ENCODE measurements around the gene ACOT13. TPM values are rescaled to one million over a fixed set of nuclear protein-coding genes. Genes with fewer than 3 reads are reported as not detected.

ACOT13 gene
- total RNA-seq, 4 donors from 2014 or later: 3.4 to 8.9 (median 6.8) TPM

Other genes with a start within 250 kb of the ACOT13 start
- 1 to 10 TPM; 3.8 to 7.8 (median 5.6) TPM for gene GPLD1, start 177.5 kb upstream of the ACOT13 start, total RNA-seq
- 1 to 10 TPM; 1.5 to 3.4 (median 3.1) TPM for gene ALDH5A1, start 172.1 kb upstream of the ACOT13 start, total RNA-seq
- under 1 TPM in 1 of 4 donors, not detected in 3; 0.27 TPM for gene KIAA0319, start 20.9 kb upstream of the ACOT13 start, total RNA-seq
- 10 to 100 TPM; 29.2 to 53.1 (median 42.2) TPM for gene TDP2, start 178 bp upstream of the ACOT13 start, total RNA-seq
- gene C6orf62, start 52.1 kb downstream of the ACOT13 start, total RNA-seq: 10 to 100 TPM; 32.8 to 65.8 (median 45.2) TPM
- gene GMNN, start 107.9 kb downstream of the ACOT13 start, total RNA-seq: 1 to 10 TPM; 2.7 to 9.7 (median 4.0) TPM
- gene ARMH2, start 131.8 kb downstream of the ACOT13 start, total RNA-seq: under 1 TPM in 1 of 4 donors, not detected in 3; 0.54 TPM

Data from gastroesophageal sphincter (tissue), 4 donors.